Neutrophil (primary cell): ENCODE data around the gene HAGH.

ENCODE experiments used
- H3K27ac ChIP-seq: fragments of 200-600 bp; sonication (generic); 2 replicates; pipeline ENCODE4 v1.5.1; 2016; ENCODE audit warnings: mild to moderate bottlenecking, moderate library complexity
- H3K27me3 ChIP-seq: fragments of 200-600 bp; sonication (generic); 2 replicates; pipeline ENCODE4 v1.6.0; 2016; ENCODE audit warnings: mild to moderate bottlenecking
- H3K36me3 ChIP-seq: fragments of 200-600 bp; sonication (generic); 2 replicates; pipeline ENCODE4 v1.5.1; 2017
- H3K4me1 ChIP-seq, 2 experiments: fragments of 200-600 bp in 1 of 2; sonication (generic) in 1 of 2; 1 replicate in 1 of 2; 2 replicates in 1 of 2; pipeline versions ENCODE4 v1.5.1 to v1.6.1; 2013 to 2016; ENCODE audit warnings: low read depth in 1 of 2, low read length in 1 of 2, mild to moderate bottlenecking in 1 of 2, moderate library complexity in 1 of 2; ENCODE audit not compliant: control insufficient read depth in 1 of 2, insufficient read depth in 1 of 2
- H3K4me3 ChIP-seq, 2 experiments: fragments of 200-600 bp in 1 of 2; sonication (generic) in 1 of 2; 1 replicate in 1 of 2; 2 replicates in 1 of 2; pipeline ENCODE4 v1.5.1; 2013 to 2016; ENCODE audit warnings: low read depth in 1 of 2, low read length in 1 of 2, mild to moderate bottlenecking in 1 of 2, moderate library complexity in 1 of 2
- H3K9me3 ChIP-seq: fragments of 200-600 bp; sonication (generic); 2 replicates; pipeline ENCODE4 v1.5.1; 2016
- TF ChIP-seq, protein P1 (sequence below): fragments of 200-600 bp; sonication (generic); IDR thresholded peaks from 2 replicates; pipeline ENCODE4 v1.5.1; 2016; ENCODE audit warnings: antibody characterized with exemption

HAGH gene

DNA sequence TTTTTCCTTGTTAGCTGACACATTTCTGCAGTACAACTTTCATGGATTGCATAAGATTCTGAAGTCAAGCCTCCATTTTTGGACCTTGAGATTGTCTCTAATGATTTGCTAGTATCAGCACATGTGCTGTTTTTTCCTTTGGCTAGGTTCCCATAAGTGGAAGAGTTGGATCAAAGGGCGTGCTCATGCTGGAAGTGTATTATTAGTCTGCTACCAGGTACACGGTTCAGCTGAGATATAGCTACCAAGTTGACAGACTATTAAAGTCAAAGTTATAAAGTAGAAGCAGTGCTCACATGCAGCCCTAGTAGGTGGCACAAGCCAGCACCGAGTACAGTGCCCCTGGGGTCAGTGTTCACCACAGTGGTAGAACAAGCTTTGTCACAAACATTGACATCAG, 3.6 kb upstream of the HAGH start:
- TF ChIP-seq, protein P1, sequence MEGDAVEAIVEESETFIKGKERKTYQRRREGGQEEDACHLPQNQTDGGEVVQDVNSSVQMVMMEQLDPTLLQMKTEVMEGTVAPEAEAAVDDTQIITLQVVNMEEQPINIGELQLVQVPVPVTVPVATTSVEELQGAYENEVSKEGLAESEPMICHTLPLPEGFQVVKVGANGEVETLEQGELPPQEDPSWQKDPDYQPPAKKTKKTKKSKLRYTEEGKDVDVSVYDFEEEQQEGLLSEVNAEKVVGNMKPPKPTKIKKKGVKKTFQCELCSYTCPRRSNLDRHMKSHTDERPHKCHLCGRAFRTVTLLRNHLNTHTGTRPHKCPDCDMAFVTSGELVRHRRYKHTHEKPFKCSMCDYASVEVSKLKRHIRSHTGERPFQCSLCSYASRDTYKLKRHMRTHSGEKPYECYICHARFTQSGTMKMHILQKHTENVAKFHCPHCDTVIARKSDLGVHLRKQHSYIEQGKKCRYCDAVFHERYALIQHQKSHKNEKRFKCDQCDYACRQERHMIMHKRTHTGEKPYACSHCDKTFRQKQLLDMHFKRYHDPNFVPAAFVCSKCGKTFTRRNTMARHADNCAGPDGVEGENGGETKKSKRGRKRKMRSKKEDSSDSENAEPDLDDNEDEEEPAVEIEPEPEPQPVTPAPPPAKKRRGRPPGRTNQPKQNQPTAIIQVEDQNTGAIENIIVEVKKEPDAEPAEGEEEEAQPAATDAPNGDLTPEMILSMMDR: no peak
- no peaks in the 10 kb centered on the region for H3K27me3 ChIP-seq

GRCh38 chr16:1828645-1829410, 2.2 kb upstream of the HAGH start:
- TF ChIP-seq, protein P1: no peak
- H3K36me3 ChIP-seq: no peaks in the 10 kb centered on the region
- no peak overlapping the region for H3K4me3 ChIP-seq
- no peaks in the 10 kb centered on the region for H3K27me3 ChIP-seq
- no peaks in the 10 kb centered on the region for H3K9me3 ChIP-seq
- no peak overlapping the region for H3K27ac ChIP-seq
- peaks cover 17 to 19% of the 10 kb centered on the region in 2 experiments for H3K4me1 ChIP-seq

More for the DNA sequence above, 3.6 kb upstream of the HAGH start:
- Histone ChIP-seq H3K4me1 (peaks cover 15 to 17% of the 10 kb centered on the region in 2 experiments), H3K4me3 (no peak overlapping the region), H3K36me3 (no peaks in the 10 kb centered on the region), H3K27ac (no peak overlapping the region), H3K9me3 (no peaks in the 10 kb centered on the region)

DNA sequence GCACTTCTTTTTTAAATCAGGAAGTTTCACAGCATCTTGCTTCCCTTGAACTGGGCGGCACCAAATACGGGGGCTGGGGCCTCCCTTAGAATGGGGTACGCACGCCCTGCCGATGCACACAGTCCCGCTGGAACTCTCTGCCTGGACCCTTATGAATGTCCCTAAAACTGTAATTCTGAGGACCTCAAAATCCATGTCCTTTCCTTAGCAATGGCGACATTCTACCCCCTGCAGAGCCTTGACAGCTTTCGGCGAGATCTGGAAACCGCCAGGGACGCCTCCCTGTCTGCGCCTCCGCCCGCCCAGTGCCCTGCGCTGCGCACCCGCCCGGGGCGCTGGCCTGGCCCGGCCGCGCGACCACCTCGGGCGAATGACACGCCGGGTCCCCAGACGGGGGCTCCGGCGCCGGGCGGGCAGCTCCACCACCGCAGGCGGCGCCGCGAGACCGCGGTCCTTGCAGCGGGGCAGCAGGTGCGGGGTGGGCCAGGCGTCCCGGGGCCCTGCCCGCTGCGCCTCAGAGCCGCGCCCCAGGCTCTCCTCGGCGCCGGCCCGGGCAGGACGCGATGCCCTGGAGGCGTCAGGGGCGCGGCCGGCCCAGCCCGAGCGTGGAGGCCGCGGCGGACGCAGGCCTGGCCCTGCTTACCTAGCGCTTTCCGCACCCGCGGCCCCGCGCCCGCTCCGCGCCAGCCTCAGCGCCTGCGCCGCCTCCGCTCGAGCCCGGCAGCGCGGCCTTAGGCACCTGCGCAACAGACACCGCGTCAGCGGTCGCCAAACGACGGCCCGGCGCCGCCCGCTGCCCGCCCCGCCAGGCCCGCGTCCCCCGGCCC, 548 bp downstream of the HAGH start:
- peaks cover 18% of the 10 kb centered on the region for H3K36me3 ChIP-seq
- H3K27me3 ChIP-seq: no peaks in the 10 kb centered on the region
- H3K27ac ChIP-seq: peak overlapping the region; percentile 91
- peak overlapping the region; percentile 93 to 94 for H3K4me3 ChIP-seq
- H3K9me3 ChIP-seq: no peaks in the 10 kb centered on the region
- TF ChIP-seq, protein P1: peak; percentile 16
- peaks cover 17 to 19% of the 10 kb centered on the region in 2 experiments for H3K4me1 ChIP-seq

- TF ChIP-seq, protein P1: no peak
- H3K27me3 ChIP-seq: no peaks in the 10 kb centered on the region
- peaks cover 25% of the 10 kb centered on the region for H3K36me3 ChIP-seq
- peak overlapping the region; percentile 56 to 93 for H3K4me3 ChIP-seq
- H3K9me3 ChIP-seq: no peaks in the 10 kb centered on the region
- peaks cover 17 to 19% of the 10 kb centered on the region in 2 experiments for H3K4me1 ChIP-seq
- peak overlapping the region; percentile 91 for H3K27ac ChIP-seq
These were observed 1.2 kb downstream of the HAGH start for GRCh38 chr16:1825381-1825863.

- H3K27me3 ChIP-seq: no peaks in the 10 kb centered on the region
- no peak overlapping the region for H3K4me3 ChIP-seq
- H3K36me3 ChIP-seq: peaks cover 41% of the 10 kb centered on the region
- no peaks in the 10 kb centered on the region for H3K9me3 ChIP-seq
- no peak overlapping the region for H3K27ac ChIP-seq
- TF ChIP-seq, protein P1: no peak
- H3K4me1 ChIP-seq: peaks cover 17 to 19% of the 10 kb centered on the region in 2 experiments
These were observed 2.8 kb downstream of the HAGH start for GRCh38 chr16:1823821-1824220.
